Measurements from ENCODE around the gene RBMS1.

DNA sequence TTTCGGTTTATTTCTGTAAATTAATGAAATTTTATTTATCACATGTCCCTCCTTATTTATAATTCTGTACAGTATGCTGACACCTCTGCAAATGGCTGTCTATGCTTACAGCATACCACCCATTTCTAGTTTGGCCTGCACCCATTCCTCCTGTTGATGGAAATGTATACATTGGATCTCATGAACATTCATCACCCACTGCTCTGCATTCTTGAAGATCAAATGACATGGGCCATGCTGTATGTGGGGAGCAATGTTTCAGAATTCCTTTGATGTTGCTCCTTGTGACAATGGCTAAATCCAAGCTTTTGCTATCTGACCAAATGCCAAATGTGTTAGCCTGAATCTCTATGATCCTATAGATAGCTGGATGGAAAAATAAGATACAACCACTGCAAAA lies 238.2 kb downstream of the RBMS1 start:
- TF ChIP-seq, protein P1, sequence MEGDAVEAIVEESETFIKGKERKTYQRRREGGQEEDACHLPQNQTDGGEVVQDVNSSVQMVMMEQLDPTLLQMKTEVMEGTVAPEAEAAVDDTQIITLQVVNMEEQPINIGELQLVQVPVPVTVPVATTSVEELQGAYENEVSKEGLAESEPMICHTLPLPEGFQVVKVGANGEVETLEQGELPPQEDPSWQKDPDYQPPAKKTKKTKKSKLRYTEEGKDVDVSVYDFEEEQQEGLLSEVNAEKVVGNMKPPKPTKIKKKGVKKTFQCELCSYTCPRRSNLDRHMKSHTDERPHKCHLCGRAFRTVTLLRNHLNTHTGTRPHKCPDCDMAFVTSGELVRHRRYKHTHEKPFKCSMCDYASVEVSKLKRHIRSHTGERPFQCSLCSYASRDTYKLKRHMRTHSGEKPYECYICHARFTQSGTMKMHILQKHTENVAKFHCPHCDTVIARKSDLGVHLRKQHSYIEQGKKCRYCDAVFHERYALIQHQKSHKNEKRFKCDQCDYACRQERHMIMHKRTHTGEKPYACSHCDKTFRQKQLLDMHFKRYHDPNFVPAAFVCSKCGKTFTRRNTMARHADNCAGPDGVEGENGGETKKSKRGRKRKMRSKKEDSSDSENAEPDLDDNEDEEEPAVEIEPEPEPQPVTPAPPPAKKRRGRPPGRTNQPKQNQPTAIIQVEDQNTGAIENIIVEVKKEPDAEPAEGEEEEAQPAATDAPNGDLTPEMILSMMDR (conservative IDR thresholded peaks at IDR 0.05 in 1 of 2, IDR thresholded peaks at IDR 0.05 in 1 of 2; ENCODE audit: extremely low read depth in 1 of 2, insufficient read depth in 1 of 2, low read depth in 1 of 2, low read length in 2 of 2): no peak
- no peak for TF ChIP-seq EZH2 (IDR thresholded peaks at IDR 0.05; ENCODE audit: borderline replicate concordance, low read length)
